Bronchial epithelial cell (primary cell): ENCODE measurements around the gene ICAM4. TPM values are rescaled to one million over a fixed set of nuclear protein-coding genes. Genes with fewer than 3 reads are reported as not detected.

ENCODE experiments used
- DNase-seq: peaks from one replicate; pipeline ENCODE4 v3.0.0-alpha.2; 2010; ENCODE audit warnings: low read depth
- FAIRE-seq: peaks from 2 replicates; lab custom pipeline; 2011; peaks lifted over from hg19 to GRCh38; lab: Jason Lieb, UNC
- H3K27me3 ChIP-seq: 2 replicates; pipeline ENCODE4 v1.5.1; 2011; ENCODE audit warnings: low read length; ENCODE audit not compliant: control insufficient read depth, insufficient read depth
- H3K36me3 ChIP-seq: 2 replicates; pipeline ENCODE4 v1.5.1; 2011; ENCODE audit warnings: low read length; ENCODE audit not compliant: control insufficient read depth, insufficient read depth
- H3K4me3 ChIP-seq: 2 replicates; pipeline ENCODE4 v1.5.1; 2011; ENCODE audit warnings: mild to moderate bottlenecking, low read depth, low read length, control low read depth
- total RNA-seq: library from RNA; depleted of rRNA; stranded (reverse); fragments of >200 nt; gene quantifications from 2 replicates; pipeline ENCODE4 v1.2.1, GENCODE V29; 2014
- TF ChIP-seq, protein P1 (sequence below): IDR thresholded peaks from 2 replicates; pipeline ENCODE4 v1.5.1; 2011; ENCODE audit warnings: mild to moderate bottlenecking, moderate library complexity, low read length, control low read depth, inconsistent platforms; ENCODE audit not compliant: insufficient read depth, severe bottlenecking

The ICAM4 gene
- total RNA-seq, 1 donor from 2014 or later, result 10.8 TPM

DNA sequence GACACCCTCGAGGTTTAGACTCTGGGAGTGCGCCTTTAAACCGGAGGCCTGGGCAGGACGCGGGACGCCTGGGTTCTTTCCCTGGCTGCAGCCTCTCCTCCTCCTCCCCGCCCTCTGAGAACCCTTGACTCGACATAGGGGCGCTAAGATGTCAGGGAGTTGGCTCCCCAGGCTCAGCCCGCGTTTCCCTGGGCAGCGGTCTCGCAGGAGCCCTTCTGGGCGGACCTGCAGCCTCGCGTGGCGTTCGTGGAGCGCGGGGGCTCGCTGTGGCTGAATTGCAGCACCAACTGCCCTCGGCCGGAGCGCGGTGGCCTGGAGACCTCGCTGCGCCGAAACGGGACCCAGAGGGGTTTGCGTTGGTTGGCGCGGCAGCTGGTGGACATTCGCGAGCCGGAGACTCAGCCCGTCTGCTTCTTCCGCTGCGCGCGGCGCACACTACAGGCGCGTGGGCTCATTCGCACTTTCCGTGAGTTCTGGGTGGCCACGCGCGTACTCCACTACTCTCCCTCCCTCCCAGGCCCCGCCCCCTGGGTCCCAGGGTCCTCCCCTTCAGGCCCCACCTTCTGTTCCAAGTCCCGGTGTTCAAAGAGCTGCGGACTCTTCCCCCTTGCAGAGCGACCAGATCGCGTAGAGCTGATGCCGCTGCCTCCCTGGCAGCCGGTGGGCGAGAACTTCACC is 4.3 kb downstream of the ICAM4 start:
- H3K36me3 ChIP-seq, result peaks cover 14% of the 10 kb centered on the region
- no peaks in the 10 kb centered on the region for H3K27me3 ChIP-seq
- TF ChIP-seq, protein P1, sequence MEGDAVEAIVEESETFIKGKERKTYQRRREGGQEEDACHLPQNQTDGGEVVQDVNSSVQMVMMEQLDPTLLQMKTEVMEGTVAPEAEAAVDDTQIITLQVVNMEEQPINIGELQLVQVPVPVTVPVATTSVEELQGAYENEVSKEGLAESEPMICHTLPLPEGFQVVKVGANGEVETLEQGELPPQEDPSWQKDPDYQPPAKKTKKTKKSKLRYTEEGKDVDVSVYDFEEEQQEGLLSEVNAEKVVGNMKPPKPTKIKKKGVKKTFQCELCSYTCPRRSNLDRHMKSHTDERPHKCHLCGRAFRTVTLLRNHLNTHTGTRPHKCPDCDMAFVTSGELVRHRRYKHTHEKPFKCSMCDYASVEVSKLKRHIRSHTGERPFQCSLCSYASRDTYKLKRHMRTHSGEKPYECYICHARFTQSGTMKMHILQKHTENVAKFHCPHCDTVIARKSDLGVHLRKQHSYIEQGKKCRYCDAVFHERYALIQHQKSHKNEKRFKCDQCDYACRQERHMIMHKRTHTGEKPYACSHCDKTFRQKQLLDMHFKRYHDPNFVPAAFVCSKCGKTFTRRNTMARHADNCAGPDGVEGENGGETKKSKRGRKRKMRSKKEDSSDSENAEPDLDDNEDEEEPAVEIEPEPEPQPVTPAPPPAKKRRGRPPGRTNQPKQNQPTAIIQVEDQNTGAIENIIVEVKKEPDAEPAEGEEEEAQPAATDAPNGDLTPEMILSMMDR, result no peak
- DNase-seq (peak; percentile 36), FAIRE-seq (no peak)
- H3K4me3 ChIP-seq, result peak overlapping the region; percentile 67

DNA sequence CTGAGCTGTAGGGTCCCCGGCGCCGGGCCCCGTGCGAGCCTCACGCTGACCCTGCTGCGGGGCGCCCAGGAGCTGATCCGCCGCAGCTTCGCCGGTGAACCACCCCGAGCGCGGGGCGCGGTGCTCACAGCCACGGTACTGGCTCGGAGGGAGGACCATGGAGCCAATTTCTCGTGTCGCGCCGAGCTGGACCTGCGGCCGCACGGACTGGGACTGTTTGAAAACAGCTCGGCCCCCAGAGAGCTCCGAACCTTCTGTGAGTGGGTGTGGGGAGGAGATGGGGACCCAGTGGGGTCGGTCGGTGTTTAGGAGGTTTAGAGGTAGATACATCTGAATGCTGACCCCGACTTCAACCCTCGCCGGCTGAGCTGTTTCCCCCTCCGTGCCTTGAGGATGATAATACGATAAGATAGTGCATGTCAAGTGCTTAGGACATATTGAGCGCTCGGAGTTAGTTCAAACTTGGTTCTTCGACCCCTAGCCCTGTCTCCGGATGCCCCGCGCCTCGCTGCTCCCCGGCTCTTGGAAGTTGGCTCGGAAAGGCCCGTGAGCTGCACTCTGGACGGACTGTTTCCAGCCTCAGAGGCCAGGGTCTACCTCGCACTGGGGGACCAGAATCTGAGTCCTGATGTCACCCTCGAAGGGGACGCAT is 4.9 kb downstream of the ICAM4 start:
- DNase-seq (no peak), FAIRE-seq (no peak)
- Histone ChIP-seq H3K4me3 (peak overlapping the region; percentile 67), H3K36me3 (peaks cover 14% of the 10 kb centered on the region), H3K27me3 (no peaks in the 10 kb centered on the region)
- TF ChIP-seq, protein P1, result no peak

DNA sequence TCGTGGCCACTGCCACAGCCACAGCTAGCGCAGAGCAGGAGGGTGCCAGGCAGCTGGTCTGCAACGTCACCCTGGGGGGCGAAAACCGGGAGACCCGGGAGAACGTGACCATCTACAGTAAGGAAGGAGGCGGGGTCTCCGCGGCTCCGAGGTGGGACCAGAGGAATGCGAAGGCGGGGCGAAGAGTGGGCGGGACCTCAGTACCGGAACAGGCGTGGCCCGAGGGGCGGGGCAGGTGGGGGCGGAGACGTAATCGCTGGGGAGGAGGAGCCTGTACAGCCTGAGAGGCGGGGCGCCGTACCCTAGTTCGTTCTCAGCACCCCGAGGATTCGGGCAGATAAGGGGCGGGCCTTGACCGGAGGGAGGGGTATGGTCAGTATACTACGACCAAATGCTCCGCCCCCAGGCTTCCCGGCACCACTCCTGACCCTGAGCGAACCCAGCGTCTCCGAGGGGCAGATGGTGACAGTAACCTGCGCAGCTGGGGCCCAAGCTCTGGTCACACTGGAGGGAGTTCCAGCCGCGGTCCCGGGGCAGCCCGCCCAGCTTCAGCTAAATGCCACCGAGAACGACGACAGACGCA is 5.5 kb downstream of the ICAM4 start:
- DNase-seq (peak; percentile 55), FAIRE-seq (no peak)
- TF ChIP-seq, protein P1, result no peak
- H3K27me3 ChIP-seq, result no peaks in the 10 kb centered on the region
- H3K4me3 ChIP-seq, result peak overlapping the region; percentile 67
- peaks cover 14% of the 10 kb centered on the region for H3K36me3 ChIP-seq

DNA sequence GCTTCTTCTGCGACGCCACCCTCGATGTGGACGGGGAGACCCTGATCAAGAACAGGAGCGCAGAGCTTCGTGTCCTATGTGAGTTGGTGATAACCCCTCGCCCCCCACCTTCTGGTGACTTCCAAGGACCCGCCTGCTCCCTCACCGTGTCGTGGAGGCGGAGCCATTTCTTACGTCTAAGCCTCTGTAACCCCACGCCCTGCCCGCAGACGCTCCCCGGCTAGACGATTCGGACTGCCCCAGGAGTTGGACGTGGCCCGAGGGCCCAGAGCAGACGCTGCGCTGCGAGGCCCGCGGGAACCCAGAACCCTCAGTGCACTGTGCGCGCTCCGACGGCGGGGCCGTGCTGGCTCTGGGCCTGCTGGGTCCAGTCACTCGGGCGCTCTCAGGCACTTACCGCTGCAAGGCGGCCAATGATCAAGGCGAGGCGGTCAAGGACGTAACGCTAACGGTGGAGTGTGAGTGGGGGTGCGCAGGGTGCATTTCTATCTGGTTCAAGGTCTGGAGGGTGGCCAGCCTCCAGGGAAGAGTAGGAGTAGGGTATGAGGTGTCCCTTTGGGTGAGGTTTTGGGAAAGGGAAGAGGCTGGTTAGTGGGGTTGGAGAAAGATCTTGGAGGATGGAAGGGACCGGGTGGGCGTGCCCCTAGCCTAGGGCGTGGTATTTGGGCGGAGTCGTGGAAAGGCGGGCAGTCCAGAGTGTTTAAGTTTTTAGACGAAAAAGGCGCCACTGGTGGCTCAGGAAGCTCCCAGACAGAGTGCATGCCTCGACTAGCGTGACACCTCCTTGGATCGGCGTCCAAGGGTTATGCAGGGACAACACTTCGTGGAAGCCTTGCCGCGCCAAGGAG is 6.3 kb downstream of the ICAM4 start:
- DNase-seq, result no peak
- TF ChIP-seq, protein P1, result no peak
- Histone ChIP-seq H3K36me3 (peaks cover 14% of the 10 kb centered on the region), H3K27me3 (no peaks in the 10 kb centered on the region), H3K4me3 (no peak overlapping the region)
- FAIRE-seq, result no peak

DNA sequence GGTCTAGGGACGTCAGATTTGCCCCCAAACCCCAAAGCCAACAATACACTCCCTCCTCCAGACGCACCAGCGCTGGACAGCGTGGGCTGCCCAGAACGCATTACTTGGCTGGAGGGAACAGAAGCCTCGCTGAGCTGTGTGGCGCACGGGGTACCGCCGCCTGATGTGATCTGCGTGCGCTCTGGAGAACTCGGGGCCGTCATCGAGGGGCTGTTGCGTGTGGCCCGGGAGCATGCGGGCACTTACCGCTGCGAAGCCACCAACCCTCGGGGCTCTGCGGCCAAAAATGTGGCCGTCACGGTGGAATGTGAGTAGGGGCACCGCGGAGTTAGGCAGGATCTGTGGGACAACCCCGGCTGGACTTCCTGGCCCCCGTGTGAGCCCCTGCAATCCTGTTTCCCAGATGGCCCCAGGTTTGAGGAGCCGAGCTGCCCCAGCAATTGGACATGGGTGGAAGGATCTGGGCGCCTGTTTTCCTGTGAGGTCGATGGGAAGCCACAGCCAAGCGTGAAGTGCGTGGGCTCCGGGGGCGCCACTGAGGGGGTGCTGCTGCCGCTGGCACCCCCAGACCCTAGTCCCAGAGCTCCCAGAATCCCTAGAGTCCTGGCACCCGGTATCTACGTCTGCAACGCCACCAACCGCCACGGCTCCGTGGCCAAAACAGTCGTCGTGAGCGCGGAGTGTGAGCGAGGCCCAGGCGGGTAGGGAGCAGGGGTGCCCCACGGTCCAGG is 7.0 kb downstream of the ICAM4 start:
- no peaks in the 10 kb centered on the region for H3K27me3 ChIP-seq
- DNase-seq, result no peak
- TF ChIP-seq, protein P1, result no peak
- H3K4me3 ChIP-seq, result no peak overlapping the region
- peaks cover 14% of the 10 kb centered on the region for H3K36me3 ChIP-seq
- FAIRE-seq, result no peak
